DND-41 (cell line): ENCODE data around the gene SLC9A7.

Experiments
- ATAC-seq: fragments of 200-7000 bp; cut with Tn5 transposase; 3 replicates; pipeline ENCODE4 v1.9.1; 2021; ENCODE audit warnings: low read depth; ENCODE audit not compliant: insufficient read depth
- DNase-seq: peaks from one replicate; pipeline ENCODE4 v3.0.0-alpha.2; 2020
- H2AFZ ChIP-seq: 2 replicates; pipeline ENCODE4 v1.6.0; 2012; ENCODE audit warnings: low read depth, low read length
- H3K27ac ChIP-seq: 2 replicates; pipeline ENCODE4 v1.5.1; 2012; ENCODE audit warnings: low read length, inconsistent platforms
- H3K27me3 ChIP-seq: fragments of 200-600 bp; sonication (generic); 2 replicates; pipeline ENCODE4 v1.6.0; 2012; ENCODE audit warnings: low read length, mild to moderate bottlenecking, inconsistent platforms; ENCODE audit not compliant: insufficient read depth, poor library complexity
- H3K36me3 ChIP-seq: 2 replicates; pipeline ENCODE4 v1.5.1; 2012; ENCODE audit warnings: low read length, inconsistent platforms; ENCODE audit not compliant: insufficient read depth
- H3K4me1 ChIP-seq: 2 replicates; pipeline ENCODE4 v1.5.1; 2012; ENCODE audit warnings: mild to moderate bottlenecking, low read length; ENCODE audit not compliant: insufficient read depth
- H3K4me2 ChIP-seq: 2 replicates; pipeline ENCODE4 v1.6.0; 2012; ENCODE audit warnings: mild to moderate bottlenecking, moderate library complexity, low read length, inconsistent platforms; ENCODE audit not compliant: insufficient read depth
- H3K4me3 ChIP-seq, 2 experiments: fragments of 200-600 bp in 1 of 2; shearing (Covaris generic) in 1 of 2; 2 replicates each; pipeline ENCODE4 v1.5.1; 2012 to 2016; ENCODE audit warnings: inconsistent platforms in 2 of 2, low read length in 2 of 2, mild to moderate bottlenecking in 2 of 2, low read depth in 1 of 2, moderate library complexity in 1 of 2
- H3K79me2 ChIP-seq: 2 replicates; pipeline ENCODE4 v1.6.0; 2012; ENCODE audit warnings: low read length, inconsistent platforms; ENCODE audit not compliant: insufficient read depth
- H3K9ac ChIP-seq: 2 replicates; pipeline ENCODE4 v1.6.0; 2012; ENCODE audit warnings: low read depth, mild to moderate bottlenecking, inconsistent platforms, low read length, moderate library complexity
- H3K9me3 ChIP-seq: 2 replicates; pipeline ENCODE4 v1.5.1; 2012; ENCODE audit warnings: low read length, moderate library complexity, mild to moderate bottlenecking, inconsistent platforms; ENCODE audit not compliant: insufficient read depth, severe bottlenecking
- H4K20me1 ChIP-seq: 2 replicates; pipeline ENCODE4 v1.6.0; 2012; ENCODE audit warnings: low read length; ENCODE audit not compliant: insufficient read depth
- CTCF ChIP-seq: IDR thresholded peaks from 2 replicates; pipeline ENCODE4 v1.5.1; 2012; ENCODE audit warnings: borderline replicate concordance, low read length, moderate library complexity, mild to moderate bottlenecking; ENCODE audit not compliant: poor library complexity, severe bottlenecking; ENCODE audit errors: extremely low read depth
- EZH2 ChIP-seq: IDR thresholded peaks from 3 replicates; pipeline ENCODE4 v1.6.1; 2012; ENCODE audit warnings: borderline replicate concordance, low read depth, mild to moderate bottlenecking, moderate library complexity, low read length, inconsistent platforms; ENCODE audit not compliant: severe bottlenecking

SLC9A7 gene

DNA sequence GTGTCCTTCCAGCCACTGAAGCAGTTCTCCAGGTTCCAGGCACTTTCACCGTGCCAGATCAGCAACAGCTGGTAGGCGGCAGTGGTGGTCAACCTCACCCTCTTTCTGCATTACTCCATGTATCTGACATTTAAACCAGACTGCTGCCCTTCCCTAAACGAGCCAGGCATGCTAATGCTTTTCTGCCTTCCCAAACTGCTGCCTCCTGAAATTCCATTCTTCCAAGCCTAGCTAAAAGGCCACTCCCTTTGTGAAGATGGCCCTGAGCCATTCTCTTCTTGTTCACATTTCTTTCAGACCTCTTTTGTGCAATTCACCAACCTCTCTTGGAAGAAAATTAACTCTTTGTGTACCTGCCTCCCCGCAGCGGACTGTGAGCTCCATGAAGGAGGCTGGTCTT is 111.7 kb downstream of the SLC9A7 start:
- peaks cover 21% of the 10 kb centered on the region for H3K4me1 ChIP-seq
- H3K79me2 ChIP-seq = no peaks in the 10 kb centered on the region
- H3K4me2 ChIP-seq = no peak overlapping the region
- H4K20me1 ChIP-seq = no peaks in the 10 kb centered on the region
- H3K36me3 ChIP-seq = no peaks in the 10 kb centered on the region
- TF ChIP-seq CTCF (no peak), EZH2 (no peak)
- H3K27me3 ChIP-seq = no peaks in the 10 kb centered on the region
- ATAC-seq = no peak
- H3K9ac ChIP-seq = no peak overlapping the region
- no peak overlapping the region for H3K27ac ChIP-seq
- H3K4me3 ChIP-seq = no peak overlapping the region
- DNase-seq = no peak
- H2AFZ ChIP-seq = no peak overlapping the region
- H3K9me3 ChIP-seq = no peaks in the 10 kb centered on the region

- no peaks in the 10 kb centered on the region for H3K79me2 ChIP-seq
- no peaks in the 10 kb centered on the region for H3K27me3 ChIP-seq
- no peak for ATAC-seq
- H2AFZ ChIP-seq = no peak overlapping the region
- no peaks in the 10 kb centered on the region for H3K36me3 ChIP-seq
- TF ChIP-seq EZH2 = no peak
- TF ChIP-seq CTCF = no peak
- H3K4me2 ChIP-seq = no peak overlapping the region
- peaks cover 21% of the 10 kb centered on the region for H3K4me1 ChIP-seq
- H3K4me3 ChIP-seq = no peak overlapping the region
- no peaks in the 10 kb centered on the region for H4K20me1 ChIP-seq
- H3K27ac ChIP-seq = no peak overlapping the region
- H3K9ac ChIP-seq = no peak overlapping the region
- no peak for DNase-seq
- H3K9me3 ChIP-seq = no peaks in the 10 kb centered on the region
Observed at GRCh38 chrX:46645614-46646013, 113.3 kb downstream of the SLC9A7 start.

DNA sequence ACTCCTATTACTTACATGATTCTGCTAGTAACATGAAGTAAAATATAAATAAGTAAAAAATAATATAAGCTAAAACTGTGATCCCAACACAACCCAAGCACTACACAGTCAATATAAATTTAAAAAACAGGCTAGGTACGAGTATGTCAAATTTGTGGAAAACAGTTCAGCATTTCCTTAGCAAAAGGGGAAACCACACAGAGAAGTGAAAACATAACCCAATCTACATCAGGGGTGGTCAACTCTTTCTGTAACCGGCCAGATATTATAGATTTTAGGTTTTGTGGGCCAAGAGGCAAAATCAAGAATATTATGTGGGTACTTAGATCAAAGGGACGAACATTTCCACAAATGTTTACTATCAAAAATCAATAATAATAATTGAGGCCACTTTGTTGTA is 115.3 kb downstream of the SLC9A7 start:
- peaks cover 2% of the 10 kb centered on the region for H3K4me1 ChIP-seq
- H2AFZ ChIP-seq = no peak overlapping the region
- no peaks in the 10 kb centered on the region for H4K20me1 ChIP-seq
- no peaks in the 10 kb centered on the region for H3K27me3 ChIP-seq
- H3K4me3 ChIP-seq = no peak overlapping the region
- ATAC-seq (no peak), DNase-seq (no peak)
- no peak overlapping the region for H3K4me2 ChIP-seq
- H3K9ac ChIP-seq = no peak overlapping the region
- no peaks in the 10 kb centered on the region for H3K9me3 ChIP-seq
- no peaks in the 10 kb centered on the region for H3K36me3 ChIP-seq
- TF ChIP-seq EZH2 (no peak), CTCF (no peak)
- H3K79me2 ChIP-seq = no peaks in the 10 kb centered on the region
- no peak overlapping the region for H3K27ac ChIP-seq

GRCh38 chrX:46642145-46642544 is 116.8 kb downstream of the SLC9A7 start:
- no peaks in the 10 kb centered on the region for H3K79me2 ChIP-seq
- H2AFZ ChIP-seq = no peak overlapping the region
- H3K9ac ChIP-seq = no peak overlapping the region
- H3K27ac ChIP-seq = no peak overlapping the region
- H3K27me3 ChIP-seq = no peaks in the 10 kb centered on the region
- no peak for DNase-seq
- H3K4me3 ChIP-seq = no peak overlapping the region
- ATAC-seq = peak; percentile 70
- no peaks in the 10 kb centered on the region for H3K4me1 ChIP-seq
- H4K20me1 ChIP-seq = no peaks in the 10 kb centered on the region
- H3K4me2 ChIP-seq = no peak overlapping the region
- H3K9me3 ChIP-seq = no peaks in the 10 kb centered on the region
- TF ChIP-seq CTCF (peak; percentile 30), EZH2 (no peak)
- no peaks in the 10 kb centered on the region for H3K36me3 ChIP-seq
